HG03060 (cell line): ENCODE measurements around the gene CHTF8.
"Not testable (repeated sequence)": the region's sequence is repeated elsewhere in the genome, so short reads cannot be mapped to it uniquely, and the experiment has no call there.

Source experiments
- ATAC-seq: cut with Tn5 transposase; IDR thresholded peaks from one replicate; pipeline ENCODE4 v1.9.1; 2021; ENCODE audit warnings: low read depth, moderate number of reproducible peaks; ENCODE audit not compliant: unreplicated experiment

CHTF8 gene

DNA sequence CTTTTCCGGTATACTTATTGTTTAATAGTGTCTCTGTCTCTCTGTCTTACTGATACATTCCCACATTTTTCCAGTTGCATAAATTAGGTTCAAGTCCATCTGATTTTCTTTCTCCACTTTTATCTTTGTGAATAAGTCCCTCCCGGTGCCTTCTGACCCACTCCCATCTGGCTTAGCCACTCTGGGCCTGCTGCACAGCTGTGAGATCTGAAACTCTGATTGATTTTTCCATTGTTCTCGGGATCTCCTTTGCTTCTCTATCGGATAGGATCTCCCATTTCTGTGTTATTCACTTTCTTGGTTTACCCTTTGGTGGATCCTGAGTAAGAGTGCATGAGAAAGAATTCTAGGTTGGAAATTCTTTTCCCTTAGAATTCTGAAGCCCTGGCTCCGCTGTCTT, 8.6 kb upstream of the CHTF8 start:
- no peak for ATAC-seq

DNA sequence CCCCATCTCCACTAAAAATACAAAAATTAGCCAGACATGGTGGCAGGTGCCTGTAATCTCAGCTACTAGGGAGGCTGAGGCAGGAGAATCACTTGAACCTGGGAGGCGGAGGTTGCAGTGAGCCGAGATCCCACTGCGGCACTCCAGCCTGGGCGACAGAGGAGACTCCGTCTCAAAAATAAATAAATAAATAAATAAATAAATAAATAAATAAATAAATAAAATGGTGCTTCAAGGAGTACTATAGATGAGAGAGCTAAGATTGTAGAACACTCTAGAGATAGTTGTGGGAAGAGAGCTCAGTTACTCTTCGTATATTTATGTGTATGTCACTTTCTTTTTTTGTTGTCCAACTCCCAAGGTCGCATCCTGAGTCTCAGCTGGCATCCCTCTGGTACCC, 7.1 kb upstream of the CHTF8 start:
- not testable (repeated sequence) for ATAC-seq

DNA sequence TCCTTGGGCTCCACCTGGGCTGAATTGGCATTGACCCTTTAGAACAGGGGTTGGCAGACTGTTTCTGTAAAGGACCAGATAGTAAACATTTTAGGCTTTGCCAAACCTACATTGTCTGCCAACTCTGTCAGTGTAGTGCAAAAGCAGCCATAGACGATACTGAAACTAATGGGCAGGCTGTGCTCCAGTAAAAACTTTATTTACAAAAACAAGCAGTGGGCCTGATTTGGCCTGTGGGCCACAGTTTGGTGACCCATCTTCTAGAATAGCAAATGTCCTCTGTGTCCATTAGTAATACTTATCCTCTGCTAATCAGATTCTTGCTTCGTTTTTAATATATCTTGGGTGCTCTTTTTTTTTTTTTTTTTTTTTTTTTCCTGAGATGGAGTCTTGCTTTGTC, 6.2 kb upstream of the CHTF8 start:
- ATAC-seq, result no peak

DNA sequence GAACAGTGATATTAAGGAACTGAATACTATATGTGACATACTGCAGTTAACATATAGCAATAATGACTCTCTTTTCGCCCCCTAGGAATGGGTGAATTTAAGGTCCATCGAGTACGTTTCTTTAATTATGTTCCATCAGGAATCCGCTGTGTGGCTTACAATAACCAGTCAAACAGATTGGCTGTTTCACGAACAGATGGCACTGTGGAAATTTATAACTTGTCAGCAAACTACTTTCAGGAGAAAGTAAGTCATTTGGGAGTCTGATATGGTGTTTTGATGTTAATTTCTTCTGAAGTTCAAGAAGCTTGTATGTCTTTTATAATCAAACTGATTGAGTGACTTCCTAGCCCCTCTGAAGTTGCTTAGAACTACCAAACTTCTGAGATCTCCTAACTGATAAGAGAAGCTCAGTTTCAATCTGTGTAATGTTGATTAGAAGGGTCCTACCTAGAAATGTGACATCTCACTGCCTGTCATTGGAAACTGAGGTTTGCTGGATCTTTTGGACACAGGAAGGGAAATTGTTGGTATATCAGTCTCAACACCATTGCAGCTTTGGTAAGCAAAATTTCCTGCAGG, 1.1 kb upstream of the CHTF8 start:
- no peak for ATAC-seq

DNA sequence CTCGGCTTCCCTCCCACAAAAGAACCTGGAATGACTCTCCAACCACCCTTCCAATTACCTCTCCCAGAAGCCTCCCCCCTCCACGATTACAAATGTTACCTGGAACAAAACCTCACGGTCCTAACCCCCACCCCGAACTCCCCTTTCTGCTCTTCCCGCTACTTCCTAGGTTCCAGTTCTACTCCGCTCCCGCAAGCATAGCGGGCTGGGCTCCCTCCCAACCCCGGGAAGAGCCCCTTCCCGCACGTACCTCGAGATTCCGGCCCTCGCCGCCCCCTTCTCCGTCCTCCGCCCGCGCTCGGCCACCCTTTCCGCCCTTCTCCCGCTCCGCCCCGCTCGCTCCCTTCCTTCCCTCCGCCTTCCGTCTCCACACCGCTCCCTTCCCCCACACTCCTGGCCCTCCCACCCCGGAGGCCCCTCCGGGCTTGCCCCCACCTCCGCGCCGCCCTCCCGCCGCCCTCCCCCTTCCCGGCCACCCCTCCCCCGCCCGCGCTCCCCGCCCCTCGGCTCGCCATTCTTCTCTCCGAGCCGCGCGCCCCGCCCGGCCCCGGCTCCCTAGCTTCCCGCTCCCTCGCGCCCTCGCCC, 457 bp downstream of the CHTF8 start:
- ATAC-seq, result no peak

DNA sequence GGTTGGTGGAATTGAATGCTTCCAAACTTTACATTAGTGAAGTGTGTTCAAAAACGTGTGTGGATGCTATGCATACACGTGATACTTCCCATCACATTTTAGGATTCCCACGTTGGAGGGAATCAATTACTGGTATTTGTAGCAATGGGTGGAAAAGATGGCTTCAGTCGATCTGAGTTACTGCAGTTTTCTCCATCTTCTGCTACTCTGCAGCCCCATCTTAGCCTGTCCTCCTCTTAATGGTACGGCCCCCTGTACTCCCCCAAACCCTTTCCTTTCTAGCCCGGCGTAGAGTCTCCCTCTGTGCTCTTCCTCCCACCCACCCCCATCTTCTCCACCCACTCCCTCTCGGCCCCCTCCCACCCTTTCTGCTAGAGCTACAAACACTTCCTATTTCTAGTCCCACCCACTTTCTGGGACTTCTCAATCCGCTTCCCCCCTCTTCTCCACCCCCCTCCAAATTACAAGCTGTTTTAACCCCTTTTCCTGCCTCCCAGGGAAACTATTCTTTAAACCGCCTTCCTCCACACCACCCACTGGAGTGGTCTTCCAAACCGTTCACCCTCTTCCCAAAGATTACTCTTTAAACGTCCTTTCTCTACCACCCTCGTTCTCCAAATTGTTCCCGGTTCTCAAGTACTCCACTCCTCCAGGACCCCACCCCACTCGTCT, 1.1 kb downstream of the CHTF8 start:
- no peak for ATAC-seq

DNA sequence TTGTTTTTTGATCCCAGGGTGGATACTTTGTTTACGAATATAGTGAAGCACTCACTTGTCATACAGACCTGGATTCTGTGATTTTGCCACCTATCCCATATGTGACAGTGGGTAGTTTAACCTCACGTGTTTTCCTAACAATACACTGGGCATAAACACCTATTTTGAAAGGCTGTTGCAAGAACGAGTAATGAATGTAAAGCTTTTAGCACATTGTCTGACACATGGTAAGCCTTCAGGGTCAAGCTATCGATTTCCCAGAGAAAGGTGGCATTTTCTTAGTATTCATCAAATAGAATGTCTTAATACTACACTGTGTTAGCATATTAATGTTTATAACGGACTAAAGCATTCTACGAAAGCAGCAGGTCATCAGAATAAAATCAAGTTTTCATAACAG, 1.9 kb downstream of the CHTF8 start:
- no peak for ATAC-seq

DNA sequence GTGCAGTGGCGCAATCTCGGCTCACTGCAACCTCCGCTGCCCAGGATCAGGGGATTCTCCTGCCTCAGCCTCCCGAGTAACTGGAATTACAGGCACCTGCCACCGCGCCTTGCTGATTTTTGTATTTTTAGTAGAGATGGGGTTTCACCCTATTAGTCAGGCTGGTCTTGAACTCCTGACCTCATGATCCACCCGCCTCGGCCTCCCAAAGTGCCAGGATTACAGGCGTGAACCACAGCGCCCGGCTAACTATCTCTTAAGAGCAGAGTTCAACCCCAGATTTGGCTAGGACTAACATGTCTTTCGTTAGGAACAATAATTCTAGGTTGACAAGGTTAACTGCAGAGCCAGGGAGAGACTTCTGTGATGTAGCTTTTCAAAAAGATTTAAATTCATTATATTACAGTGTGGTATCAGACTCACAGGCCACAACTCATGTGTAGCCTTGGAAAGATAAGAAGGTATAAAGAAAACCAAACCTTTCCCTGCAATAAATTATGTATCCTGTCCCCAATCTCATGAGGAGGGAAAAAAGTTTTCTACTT, 4.3 kb downstream of the CHTF8 start:
- no peak for ATAC-seq

DNA sequence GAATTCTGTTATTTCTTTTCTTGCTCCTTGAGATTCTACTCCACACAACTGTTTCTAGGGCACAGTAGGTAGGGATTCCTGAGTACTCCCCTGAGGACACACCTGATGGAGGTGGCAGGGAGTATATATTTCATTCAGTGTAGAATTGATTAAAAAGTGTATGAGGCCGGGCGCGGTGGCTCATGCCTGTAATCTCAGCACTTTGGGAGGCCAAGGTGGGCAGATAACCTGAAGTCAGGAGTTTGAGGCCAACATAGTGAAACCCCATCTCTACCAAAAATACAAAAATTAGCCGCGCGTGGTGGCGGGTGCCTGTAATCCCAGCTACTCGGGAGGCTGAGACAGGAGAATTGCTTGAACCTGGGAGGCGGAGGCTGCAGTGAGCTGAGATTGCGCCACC, 5.6 kb downstream of the CHTF8 start:
- not testable (repeated sequence) for ATAC-seq

DNA sequence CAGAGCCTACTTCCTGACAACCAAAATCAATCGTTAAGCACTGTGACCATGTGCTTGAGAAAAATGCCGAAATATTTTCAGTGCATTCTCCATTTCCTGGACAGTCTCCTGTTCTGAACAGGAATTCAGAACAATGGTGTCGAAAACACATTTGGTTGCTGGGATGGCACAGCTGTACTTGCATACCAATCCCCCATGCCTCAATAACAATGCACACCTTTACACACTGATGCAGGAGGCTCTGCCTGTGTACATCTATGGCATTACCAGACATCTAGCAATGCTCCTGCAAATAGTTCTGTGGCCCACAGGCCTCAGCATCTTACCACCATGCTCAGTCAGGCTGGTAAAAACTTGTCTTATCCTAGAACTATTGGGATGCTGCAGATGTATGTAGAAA, 6.2 kb downstream of the CHTF8 start:
- ATAC-seq, result no peak

DNA sequence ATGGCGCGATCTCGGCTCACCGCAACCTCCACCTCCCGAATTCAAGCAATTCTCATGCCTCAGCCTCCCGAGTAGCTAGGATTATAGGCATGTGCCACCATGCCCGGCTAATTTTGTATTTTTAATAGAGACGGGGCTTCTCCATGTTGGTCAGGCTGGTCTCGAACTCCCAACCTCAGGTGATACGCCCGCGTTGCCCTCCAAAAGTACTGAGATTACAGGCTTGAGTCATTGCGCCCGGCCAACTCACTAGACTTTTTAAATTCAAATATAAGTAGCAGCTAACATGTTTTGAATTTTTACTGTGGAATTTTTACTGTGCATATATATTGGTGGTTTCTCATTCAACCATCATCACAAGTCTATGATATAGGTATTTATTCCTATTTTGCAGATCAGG, 7.4 kb downstream of the CHTF8 start:
- ATAC-seq, result not testable (repeated sequence)

DNA sequence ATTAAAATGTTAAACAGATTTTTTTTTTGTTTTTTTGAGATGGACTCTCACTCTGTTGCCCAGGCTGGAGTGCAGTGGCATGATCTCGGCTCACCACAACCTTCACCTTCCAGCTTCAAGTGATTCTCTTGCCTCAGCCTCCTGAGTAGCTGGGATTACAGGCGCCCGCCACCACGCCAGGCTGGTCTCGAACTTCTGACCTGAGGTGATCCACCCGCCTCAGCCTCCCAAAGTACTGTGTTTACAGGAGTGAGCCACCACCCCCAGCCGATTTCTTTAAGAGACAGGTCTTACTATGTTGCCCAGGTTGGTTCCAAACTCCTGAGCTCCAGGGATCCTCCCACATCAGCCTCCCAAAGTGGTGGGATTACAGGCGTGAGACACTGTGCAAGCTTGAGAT, 8.0 kb downstream of the CHTF8 start:
- ATAC-seq, result not testable (repeated sequence)

DNA sequence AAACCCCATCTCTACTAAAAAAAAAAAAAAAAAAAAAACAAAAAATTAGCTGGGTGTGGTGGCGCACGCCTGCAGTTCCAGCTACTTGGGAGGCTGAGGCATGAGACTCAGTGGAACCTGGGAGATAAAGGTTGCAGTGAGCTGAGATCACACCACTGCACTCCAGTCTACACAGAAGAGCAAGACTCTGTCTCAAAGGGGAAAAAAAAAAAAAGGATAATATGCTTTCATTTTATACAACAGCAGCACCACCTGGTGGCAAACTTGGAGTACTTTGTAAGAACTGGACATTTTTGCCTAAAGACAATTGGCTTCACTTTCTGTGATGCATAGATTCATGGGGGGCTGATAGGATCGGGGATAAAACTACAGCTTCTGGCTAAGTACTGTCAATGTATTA, 8.5 kb downstream of the CHTF8 start:
- no peak for ATAC-seq

DNA sequence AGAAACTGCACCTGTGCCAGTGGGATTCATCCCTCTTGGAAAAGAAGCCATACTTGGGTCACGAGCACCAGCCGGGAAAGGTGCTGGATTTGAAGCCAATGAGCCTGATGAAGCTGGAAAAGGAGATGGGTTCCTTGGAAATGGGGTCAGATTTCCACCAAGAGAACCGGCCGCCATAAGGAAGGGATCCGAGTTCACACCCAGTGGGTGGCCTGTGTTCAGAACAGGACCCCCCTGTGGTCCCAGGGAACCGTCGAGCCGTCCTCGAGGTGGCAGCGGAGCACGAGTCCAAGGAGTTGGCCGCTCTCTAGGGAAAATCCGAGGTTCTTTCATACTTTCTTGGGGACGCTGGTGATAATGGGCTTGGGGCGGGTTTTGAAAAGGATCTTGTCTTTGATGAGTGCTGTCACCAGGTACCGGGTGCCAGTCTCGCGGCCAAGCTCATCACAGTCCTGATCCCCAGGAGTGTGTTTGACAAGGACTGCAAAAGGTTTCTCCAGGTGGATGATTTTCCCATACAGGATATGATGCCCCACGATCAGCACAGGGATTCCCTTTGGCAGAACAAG, 12.2 kb downstream of the CHTF8 start:
- ATAC-seq, result no peak

DNA sequence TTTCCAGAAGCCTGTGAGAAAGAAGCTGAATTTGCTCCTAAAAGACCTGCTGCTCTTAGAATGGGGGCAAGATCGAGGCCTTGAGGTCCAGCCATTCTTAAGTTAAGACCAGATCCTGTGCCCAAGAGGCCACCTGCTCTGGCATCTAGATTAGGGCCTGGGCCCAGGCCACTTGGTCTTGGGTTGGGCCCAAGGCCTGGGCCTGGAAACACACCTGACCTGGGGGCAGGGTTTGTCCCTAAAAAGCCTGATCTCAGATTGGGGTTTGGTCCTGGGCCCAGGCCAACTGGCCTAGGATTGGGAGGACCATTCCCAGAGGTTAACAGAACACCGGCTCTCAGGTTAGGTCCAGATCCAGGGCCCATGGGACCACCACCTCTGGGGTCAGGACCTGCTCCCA, 12.9 kb downstream of the CHTF8 start:
- ATAC-seq, result no peak

DNA sequence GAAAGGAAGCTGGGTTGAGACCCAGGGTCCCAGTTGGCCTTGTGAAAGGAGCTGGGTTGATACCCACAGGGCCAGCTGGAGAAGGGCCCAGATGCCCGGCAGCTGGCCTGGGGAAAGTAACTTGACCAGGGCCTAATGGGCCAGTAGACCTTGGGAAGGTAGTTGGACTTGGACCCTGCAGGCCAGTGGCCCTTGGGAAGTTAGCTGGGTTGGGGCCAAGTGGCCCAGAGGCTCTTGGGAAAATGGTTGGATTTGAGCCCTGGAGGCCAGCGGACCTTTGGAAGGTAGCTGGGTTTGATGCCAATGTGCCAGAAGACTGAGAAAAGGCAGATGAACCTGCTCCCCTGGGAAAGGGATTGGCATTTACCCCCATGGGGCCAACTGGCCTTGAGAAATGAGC, 13.4 kb downstream of the CHTF8 start:
- no peak for ATAC-seq

DNA sequence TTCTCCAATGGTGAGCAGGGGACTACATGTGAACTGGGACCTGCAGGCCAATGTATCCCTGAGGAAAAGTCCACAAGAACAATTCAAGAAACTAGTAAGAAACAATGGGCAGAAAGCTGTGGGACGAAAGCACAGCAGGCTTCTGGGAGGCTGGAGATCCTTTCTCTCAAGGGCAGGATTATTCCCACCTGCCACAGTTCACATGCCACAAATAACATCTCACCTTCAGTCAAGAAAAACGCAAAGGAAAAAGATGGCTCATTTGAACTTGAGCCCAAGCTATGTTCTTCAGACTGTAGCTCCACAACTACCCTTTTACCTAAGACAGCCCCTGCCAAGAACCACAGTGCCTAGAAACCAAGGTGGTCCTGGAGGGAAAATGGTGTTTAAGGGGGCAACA, 13.9 kb downstream of the CHTF8 start:
- ATAC-seq, result no peak

DNA sequence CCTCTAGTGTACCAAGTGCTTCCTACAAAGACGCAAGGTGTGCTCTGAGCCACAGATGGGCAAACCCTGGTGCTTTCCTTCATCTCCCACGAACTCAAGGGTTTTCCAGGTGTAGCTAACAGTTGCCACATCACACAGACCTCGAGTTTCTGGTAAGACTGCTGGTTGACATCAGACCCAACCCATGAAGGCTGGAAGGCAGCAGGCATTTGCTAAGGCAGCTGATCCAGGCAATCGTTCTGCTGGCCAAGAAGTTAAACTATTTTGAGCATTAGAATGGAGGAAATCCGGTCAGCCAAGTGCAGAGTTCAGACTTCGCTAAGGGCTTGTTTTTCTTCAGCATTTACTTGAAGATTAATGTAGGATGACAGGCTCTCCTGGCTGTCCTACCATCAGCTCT, 15.5 kb downstream of the CHTF8 start:
- ATAC-seq, result no peak

DNA sequence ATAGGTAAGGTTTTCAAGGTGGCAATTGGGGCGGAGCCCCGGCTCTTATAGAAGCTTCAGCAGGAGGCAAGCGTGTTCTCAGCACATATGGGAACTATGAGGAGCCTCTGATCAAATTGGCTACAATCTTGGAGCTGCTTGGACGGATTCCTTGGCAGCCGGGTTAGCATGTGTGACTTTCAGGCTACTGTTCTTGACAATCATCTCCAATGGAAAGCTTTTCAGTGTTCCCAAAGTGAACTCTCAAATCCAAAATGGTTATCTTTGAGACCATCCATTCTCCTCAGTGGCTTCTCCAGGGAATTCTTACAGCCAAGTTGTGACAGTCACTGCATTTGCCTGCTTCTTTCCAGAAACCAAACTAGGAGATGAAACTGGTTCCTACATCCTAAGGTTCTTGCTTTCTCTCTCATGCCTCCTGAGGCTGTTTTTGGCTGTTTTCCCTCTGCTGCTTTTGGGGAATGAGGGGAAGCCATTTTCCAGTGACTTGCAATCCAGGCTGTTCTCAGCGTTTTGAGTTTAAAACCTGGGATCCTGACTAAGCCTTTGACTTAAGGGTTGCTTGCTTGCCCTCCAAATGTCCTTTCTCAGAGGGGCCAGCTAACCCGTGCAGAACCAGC, 16.0 kb downstream of the CHTF8 start:
- no peak for ATAC-seq

DNA sequence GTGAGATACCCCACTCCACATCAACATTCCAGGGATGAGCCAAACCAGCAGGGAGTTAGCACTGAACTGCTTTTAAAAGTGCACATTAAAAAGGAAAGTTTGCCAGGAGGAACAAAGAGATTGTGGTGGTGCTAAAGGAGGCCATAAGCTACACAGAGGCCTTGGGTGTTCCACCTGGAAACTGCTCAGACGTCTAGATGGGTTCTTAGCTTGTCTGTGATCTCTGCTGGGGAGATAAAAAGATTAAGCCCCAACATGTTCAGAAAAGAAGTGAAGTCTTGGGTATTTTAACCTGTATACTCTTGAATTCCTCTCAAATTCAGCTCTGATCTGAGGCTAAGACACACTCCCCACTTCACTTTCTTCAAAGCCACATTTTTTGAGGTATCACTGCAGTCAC, 16.6 kb downstream of the CHTF8 start:
- no peak for ATAC-seq

DNA sequence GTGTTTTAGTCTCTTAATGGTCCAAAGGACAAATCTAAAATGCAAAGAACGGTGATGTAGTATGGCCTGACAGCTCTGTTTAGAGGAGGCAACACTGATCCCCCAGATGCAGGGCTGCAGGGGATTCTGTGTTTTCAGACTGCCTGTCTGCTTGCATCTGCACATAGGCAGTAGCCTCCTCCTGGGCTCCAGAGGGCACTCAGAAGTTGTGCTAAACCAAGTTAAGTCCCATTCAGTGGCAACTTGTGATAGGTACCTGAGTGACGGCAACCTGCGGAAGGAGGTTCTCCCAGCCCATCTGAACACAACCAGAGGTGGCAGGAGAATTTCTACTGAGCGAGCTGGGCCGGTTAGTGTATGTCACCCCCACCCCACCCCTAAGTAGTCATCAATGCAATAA, 17.0 kb downstream of the CHTF8 start:
- ATAC-seq, result no peak
